ENCODE data around the gene MRPL33.

DNA sequence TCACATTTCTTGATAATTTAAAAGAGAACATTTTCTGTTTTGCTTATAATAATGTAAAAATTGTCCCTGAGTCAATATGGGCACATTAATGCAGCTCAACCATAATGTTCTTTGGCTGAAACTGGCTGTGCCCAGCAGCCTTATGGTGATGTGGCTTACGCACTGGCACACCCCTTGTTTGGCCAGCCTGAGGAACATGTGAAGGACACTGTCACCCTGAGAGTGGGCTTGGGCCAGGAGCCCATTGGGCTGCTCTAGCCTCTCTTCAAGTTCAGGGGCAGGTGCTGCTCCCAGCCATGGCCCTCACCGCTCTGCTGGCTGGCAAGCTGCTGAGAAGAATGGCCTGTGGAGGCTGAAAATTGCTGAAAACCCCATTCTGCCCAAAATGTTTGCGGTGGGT is 37.5 kb downstream of the MRPL33 start:
- TF ChIP-seq, protein P1, sequence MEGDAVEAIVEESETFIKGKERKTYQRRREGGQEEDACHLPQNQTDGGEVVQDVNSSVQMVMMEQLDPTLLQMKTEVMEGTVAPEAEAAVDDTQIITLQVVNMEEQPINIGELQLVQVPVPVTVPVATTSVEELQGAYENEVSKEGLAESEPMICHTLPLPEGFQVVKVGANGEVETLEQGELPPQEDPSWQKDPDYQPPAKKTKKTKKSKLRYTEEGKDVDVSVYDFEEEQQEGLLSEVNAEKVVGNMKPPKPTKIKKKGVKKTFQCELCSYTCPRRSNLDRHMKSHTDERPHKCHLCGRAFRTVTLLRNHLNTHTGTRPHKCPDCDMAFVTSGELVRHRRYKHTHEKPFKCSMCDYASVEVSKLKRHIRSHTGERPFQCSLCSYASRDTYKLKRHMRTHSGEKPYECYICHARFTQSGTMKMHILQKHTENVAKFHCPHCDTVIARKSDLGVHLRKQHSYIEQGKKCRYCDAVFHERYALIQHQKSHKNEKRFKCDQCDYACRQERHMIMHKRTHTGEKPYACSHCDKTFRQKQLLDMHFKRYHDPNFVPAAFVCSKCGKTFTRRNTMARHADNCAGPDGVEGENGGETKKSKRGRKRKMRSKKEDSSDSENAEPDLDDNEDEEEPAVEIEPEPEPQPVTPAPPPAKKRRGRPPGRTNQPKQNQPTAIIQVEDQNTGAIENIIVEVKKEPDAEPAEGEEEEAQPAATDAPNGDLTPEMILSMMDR (IDR thresholded peaks at IDR 0.05; ENCODE audit: low read length) = no peak
- TF ChIP-seq EZH2 (optimal IDR thresholded peaks at IDR 0.05; ENCODE audit: low read depth, low read length) = no peak

Data from MM.1S (cell line).